ENCODE results near the gene TMEM123.

- TF ChIP-seq CTCF (conservative IDR thresholded peaks at IDR 0.05; ENCODE audit: low read depth, low read length) (no peak), POLR2A (IDR thresholded peaks at IDR 0.05; ENCODE audit: low read depth, low read length) (no peak), RCOR1 (IDR thresholded peaks at IDR 0.05; ENCODE audit: insufficient replicate concordance, low read length) (no peak), MAFK (IDR thresholded peaks at IDR 0.05; ENCODE audit: low read depth, low read length) (no peak), RAD21 (IDR thresholded peaks at IDR 0.05; ENCODE audit: low read length) (no peak), MXI1 (IDR thresholded peaks at IDR 0.05; ENCODE audit: borderline replicate concordance, low read depth, low read length) (no peak), CEBPB (IDR thresholded peaks at IDR 0.05; ENCODE audit: low read depth, low read length) (no peak), USF2 (IDR thresholded peaks at IDR 0.05; ENCODE audit: low read depth, low read length) (no peak), SMC3 (IDR thresholded peaks at IDR 0.05; ENCODE audit: low read depth, low read length) (no peak)
These were observed 67.2 kb downstream of the TMEM123 start for GRCh38 chr11:102385085-102386007.
